WTC11 (cell line): ENCODE data around the gene IRAK4. TPM values are rescaled to one million over a fixed set of nuclear protein-coding genes. Genes with fewer than 3 reads are reported as not detected.
"Not testable (repeated sequence)": the region's sequence is repeated elsewhere in the genome, so short reads cannot be mapped to it uniquely, and the experiment has no call there.

Experiments used
- ATAC-seq: fragments of 200-7000 bp; cut with Tn5 transposase; 2 replicates; pipeline ENCODE4 v1.10.0; 2021; ENCODE audit warnings: mild to moderate bottlenecking, moderate library complexity
- CTCF ChIA-PET: fragments of 300-600 bp; sonication (Branson Sonifier 250); formaldehyde crosslinking; loops from one replicate; lab custom pipeline; 2021; ENCODE audit warnings: antibody characterized with exemption; lab: Charles Lee
- POLR2A ChIA-PET: fragments of 350-600 bp; sonication (Branson Sonifier 250); formaldehyde crosslinking; loops from one replicate; lab custom pipeline; 2021; ENCODE audit warnings: antibody characterized with exemption; lab: Charles Lee
- DNase-seq: peaks from one replicate; pipeline ENCODE4 v3.0.0; 2021; ENCODE audit warnings: low spot score
- H3K27ac Mint-ChIP-seq: 2 replicates; pipeline ENCODE4 v1.8.0; 2021; ENCODE audit warnings: mixed read lengths
- H3K27me3 Mint-ChIP-seq: 2 replicates; pipeline ENCODE4 v1.8.0; 2021; ENCODE audit warnings: low read depth, mild to moderate bottlenecking, moderate library complexity, mixed read lengths
- H3K36me3 Mint-ChIP-seq: 2 replicates; pipeline ENCODE4 v1.8.0; 2021; ENCODE audit warnings: mixed read lengths
- H3K4me1 Mint-ChIP-seq: 2 replicates; pipeline ENCODE4 v1.8.0; 2022; ENCODE audit warnings: mixed read lengths
- H3K4me3 Mint-ChIP-seq: 2 replicates; pipeline ENCODE4 v1.8.0; 2021; ENCODE audit warnings: mild to moderate bottlenecking, moderate library complexity, mixed read lengths
- H3K9me3 Mint-ChIP-seq: 2 replicates; pipeline ENCODE4 v1.8.0; 2021; ENCODE audit warnings: mixed read lengths
- CREM ChIP-seq: sonication (generic); formaldehyde crosslinking; IDR thresholded peaks from 2 replicates; pipeline ENCODE4 v1.8.1; 2022; ENCODE audit warnings: mild to moderate bottlenecking, missing genetic modification reagents, moderate library complexity
- CTCF ChIP-seq: fragments of 200-600 bp; IDR thresholded peaks from 2 replicates; pipeline ENCODE4 v1.8.0; 2022; ENCODE audit warnings: antibody characterized with exemption
- FOXK1 ChIP-seq: sonication (generic); formaldehyde crosslinking; IDR thresholded peaks from 2 replicates; pipeline ENCODE4 v1.8.0; 2022; ENCODE audit warnings: mild to moderate bottlenecking, moderate library complexity, missing genetic modification reagents
- FOXP1 ChIP-seq: sonication (generic); formaldehyde crosslinking; IDR thresholded peaks from 2 replicates; pipeline ENCODE4 v1.8.0; 2022; ENCODE audit warnings: missing genetic modification reagents, mild to moderate bottlenecking, moderate library complexity, borderline replicate concordance
- GABPB1 ChIP-seq: sonication (generic); formaldehyde crosslinking; IDR thresholded peaks from 2 replicates; pipeline ENCODE4 v1.8.1; 2023; ENCODE audit warnings: mild to moderate bottlenecking, missing genetic modification reagents
- JAZF1 ChIP-seq: fragments of 250-450 bp; sonication (Bioruptor Pico); IDR thresholded peaks from 2 replicates; pipeline ENCODE4 v1.9.0; 2021; ENCODE audit warnings: moderate library complexity, mild to moderate bottlenecking, inconsistent platforms
- MXD4 ChIP-seq: fragments of 250-450 bp; sonication (Bioruptor Pico); IDR thresholded peaks from 2 replicates; pipeline ENCODE4 v1.8.0; 2021; ENCODE audit warnings: mild to moderate bottlenecking, moderate library complexity, borderline replicate concordance
- OVOL2 ChIP-seq: fragments of 250-450 bp; sonication (Bioruptor Pico); IDR thresholded peaks from 2 replicates; pipeline ENCODE4 v1.9.0; 2021; ENCODE audit warnings: mild to moderate bottlenecking, borderline replicate concordance
- PRRX2 ChIP-seq: fragments of 250-450 bp; sonication (Bioruptor Pico); IDR thresholded peaks from 2 replicates; pipeline ENCODE4 v1.8.0; 2021; ENCODE audit warnings: mild to moderate bottlenecking
- ZNF138 ChIP-seq: sonication (generic); formaldehyde crosslinking; conservative IDR thresholded peaks from 2 replicates; pipeline ENCODE4 v1.8.1; 2022; ENCODE audit warnings: mild to moderate bottlenecking, moderate library complexity, missing genetic modification reagents
- ZNF396 ChIP-seq: fragments of 250-450 bp; sonication (Bioruptor Pico); IDR thresholded peaks from 2 replicates; pipeline ENCODE4 v1.8.0; 2021; ENCODE audit warnings: mild to moderate bottlenecking, moderate library complexity, borderline replicate concordance
- ZNF532 ChIP-seq: fragments of 250-450 bp; sonication (Bioruptor Pico); IDR thresholded peaks from 2 replicates; pipeline ENCODE4 v1.9.0; 2021; ENCODE audit warnings: mild to moderate bottlenecking, borderline replicate concordance
- total RNA-seq: library from RNA; stranded (reverse); gene quantifications from 3 replicates; pipeline ENCODE4 v1.2.3, GENCODE V29; 2021
- TF ChIP-seq, protein P1 (sequence below): sonication (generic); formaldehyde crosslinking; IDR thresholded peaks from 2 replicates; pipeline ENCODE4 v1.8.0; 2022; ENCODE audit warnings: mild to moderate bottlenecking, missing genetic modification reagents
- TF ChIP-seq, protein P2 (sequence below): sonication (generic); formaldehyde crosslinking; IDR thresholded peaks from 2 replicates; pipeline ENCODE4 v1.8.1; 2022; ENCODE audit warnings: mild to moderate bottlenecking, missing genetic modification reagents, moderate library complexity, borderline replicate concordance
- TF ChIP-seq, protein P3 (sequence below): sonication (generic); formaldehyde crosslinking; IDR thresholded peaks from 2 replicates; pipeline ENCODE4 v1.8.0; 2023; ENCODE audit warnings: missing genetic modification reagents, mild to moderate bottlenecking, borderline replicate concordance

The IRAK4 gene
- total RNA-seq, 1 experiment from 2014 or later: 6.5 TPM

DNA sequence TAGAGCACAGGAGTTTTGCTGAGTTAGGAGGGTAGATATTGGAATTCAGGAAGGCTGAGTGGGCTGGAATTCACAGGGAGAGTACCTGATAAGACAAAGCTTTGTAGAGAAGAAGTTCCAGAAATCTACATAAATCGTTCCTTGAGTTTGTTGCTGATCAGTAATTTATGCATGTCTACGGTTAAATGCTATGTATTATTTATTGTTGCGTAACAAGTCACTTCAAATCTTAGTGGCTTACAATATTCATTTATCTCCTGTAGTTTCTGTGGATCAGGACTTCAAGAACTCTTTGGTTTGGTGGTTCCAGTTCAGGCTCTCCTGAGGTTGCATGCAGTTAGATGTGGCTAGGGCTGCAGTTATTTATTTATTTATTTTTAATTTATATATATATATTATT is 7.9 kb upstream of the IRAK4 start:
- CTCF ChIA-PET: no interaction called here
- H3K4me3 Mint-ChIP-seq: no peak overlapping the region
- H3K36me3 Mint-ChIP-seq: peaks cover 24% of the 10 kb centered on the region
- no peaks in the 10 kb centered on the region for H3K27me3 Mint-ChIP-seq
- ATAC-seq: no peak
- H3K4me1 Mint-ChIP-seq: no peaks in the 10 kb centered on the region
- TF ChIP-seq MXD4 (CRISPR knock-in tag): no peak
- no peak for TF ChIP-seq CREM (CRISPR knock-in tag)
- no peak for TF ChIP-seq CTCF
- TF ChIP-seq, protein P1, sequence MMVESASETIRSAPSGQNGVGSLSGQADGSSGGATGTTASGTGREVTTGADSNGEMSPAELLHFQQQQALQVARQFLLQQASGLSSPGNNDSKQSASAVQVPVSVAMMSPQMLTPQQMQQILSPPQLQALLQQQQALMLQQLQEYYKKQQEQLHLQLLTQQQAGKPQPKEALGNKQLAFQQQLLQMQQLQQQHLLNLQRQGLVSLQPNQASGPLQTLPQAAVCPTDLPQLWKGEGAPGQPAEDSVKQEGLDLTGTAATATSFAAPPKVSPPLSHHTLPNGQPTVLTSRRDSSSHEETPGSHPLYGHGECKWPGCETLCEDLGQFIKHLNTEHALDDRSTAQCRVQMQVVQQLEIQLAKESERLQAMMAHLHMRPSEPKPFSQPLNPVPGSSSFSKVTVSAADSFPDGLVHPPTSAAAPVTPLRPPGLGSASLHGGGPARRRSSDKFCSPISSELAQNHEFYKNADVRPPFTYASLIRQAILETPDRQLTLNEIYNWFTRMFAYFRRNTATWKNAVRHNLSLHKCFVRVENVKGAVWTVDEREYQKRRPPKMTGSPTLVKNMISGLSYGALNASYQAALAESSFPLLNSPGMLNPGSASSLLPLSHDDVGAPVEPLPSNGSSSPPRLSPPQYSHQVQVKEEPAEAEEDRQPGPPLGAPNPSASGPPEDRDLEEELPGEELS (CRISPR knock-in tag): no peak
- TF ChIP-seq ZNF396 (CRISPR knock-in tag): no peak
- no peak for TF ChIP-seq OVOL2 (CRISPR knock-in tag)
- TF ChIP-seq ZNF532 (CRISPR knock-in tag): no peak
- TF ChIP-seq GABPB1: no peak
- TF ChIP-seq FOXK1 (CRISPR knock-in tag): no peak
- TF ChIP-seq, protein P2, sequence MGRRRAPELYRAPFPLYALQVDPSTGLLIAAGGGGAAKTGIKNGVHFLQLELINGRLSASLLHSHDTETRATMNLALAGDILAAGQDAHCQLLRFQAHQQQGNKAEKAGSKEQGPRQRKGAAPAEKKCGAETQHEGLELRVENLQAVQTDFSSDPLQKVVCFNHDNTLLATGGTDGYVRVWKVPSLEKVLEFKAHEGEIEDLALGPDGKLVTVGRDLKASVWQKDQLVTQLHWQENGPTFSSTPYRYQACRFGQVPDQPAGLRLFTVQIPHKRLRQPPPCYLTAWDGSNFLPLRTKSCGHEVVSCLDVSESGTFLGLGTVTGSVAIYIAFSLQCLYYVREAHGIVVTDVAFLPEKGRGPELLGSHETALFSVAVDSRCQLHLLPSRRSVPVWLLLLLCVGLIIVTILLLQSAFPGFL (CRISPR knock-in tag): no peak
- TF ChIP-seq, protein P3, sequence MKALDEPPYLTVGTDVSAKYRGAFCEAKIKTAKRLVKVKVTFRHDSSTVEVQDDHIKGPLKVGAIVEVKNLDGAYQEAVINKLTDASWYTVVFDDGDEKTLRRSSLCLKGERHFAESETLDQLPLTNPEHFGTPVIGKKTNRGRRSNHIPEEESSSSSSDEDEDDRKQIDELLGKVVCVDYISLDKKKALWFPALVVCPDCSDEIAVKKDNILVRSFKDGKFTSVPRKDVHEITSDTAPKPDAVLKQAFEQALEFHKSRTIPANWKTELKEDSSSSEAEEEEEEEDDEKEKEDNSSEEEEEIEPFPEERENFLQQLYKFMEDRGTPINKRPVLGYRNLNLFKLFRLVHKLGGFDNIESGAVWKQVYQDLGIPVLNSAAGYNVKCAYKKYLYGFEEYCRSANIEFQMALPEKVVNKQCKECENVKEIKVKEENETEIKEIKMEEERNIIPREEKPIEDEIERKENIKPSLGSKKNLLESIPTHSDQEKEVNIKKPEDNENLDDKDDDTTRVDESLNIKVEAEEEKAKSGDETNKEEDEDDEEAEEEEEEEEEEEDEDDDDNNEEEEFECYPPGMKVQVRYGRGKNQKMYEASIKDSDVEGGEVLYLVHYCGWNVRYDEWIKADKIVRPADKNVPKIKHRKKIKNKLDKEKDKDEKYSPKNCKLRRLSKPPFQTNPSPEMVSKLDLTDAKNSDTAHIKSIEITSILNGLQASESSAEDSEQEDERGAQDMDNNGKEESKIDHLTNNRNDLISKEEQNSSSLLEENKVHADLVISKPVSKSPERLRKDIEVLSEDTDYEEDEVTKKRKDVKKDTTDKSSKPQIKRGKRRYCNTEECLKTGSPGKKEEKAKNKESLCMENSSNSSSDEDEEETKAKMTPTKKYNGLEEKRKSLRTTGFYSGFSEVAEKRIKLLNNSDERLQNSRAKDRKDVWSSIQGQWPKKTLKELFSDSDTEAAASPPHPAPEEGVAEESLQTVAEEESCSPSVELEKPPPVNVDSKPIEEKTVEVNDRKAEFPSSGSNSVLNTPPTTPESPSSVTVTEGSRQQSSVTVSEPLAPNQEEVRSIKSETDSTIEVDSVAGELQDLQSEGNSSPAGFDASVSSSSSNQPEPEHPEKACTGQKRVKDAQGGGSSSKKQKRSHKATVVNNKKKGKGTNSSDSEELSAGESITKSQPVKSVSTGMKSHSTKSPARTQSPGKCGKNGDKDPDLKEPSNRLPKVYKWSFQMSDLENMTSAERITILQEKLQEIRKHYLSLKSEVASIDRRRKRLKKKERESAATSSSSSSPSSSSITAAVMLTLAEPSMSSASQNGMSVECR (CRISPR knock-in tag): no peak
- TF ChIP-seq FOXP1: no peak
- TF ChIP-seq ZNF138 (CRISPR knock-in tag): no peak
- TF ChIP-seq JAZF1 (CRISPR knock-in tag): no peak
- TF ChIP-seq PRRX2: no peak
- TF ChIP-seq, all 79 proteins: peak for 0
- Mint-ChIP-seq H3K27ac (no peak overlapping the region), H3K9me3 (peaks cover 11% of the 10 kb centered on the region)
- no peak for DNase-seq
- POLR2A ChIA-PET: no interaction called here

DNA sequence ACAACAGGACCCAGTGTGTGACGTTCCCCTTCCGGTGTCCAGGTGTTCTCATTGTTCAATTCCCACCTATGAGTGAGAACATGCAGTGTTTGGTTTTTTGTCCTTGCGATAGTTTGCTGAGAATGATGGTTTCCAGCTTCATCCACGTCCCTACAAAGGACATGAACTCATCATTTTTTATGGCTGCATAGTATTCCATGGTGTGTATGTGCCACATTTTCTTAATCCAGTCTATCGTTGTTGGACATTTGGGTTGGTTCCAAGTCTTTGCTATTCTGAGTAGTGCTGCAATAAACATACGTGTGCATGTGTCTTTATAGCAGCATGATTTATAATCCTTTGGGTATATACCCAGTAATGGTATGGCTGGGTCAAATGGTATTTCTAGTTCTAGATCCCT is 7.4 kb upstream of the IRAK4 start:
- peaks cover 11% of the 10 kb centered on the region for H3K9me3 Mint-ChIP-seq
- ATAC-seq, H3K4me3 Mint-ChIP-seq, H3K27ac Mint-ChIP-seq, DNase-seq, H3K4me1 Mint-ChIP-seq, POLR2A ChIA-PET, CTCF ChIA-PET, H3K27me3 Mint-ChIP-seq: not testable (repeated sequence)
- H3K36me3 Mint-ChIP-seq: peaks cover 24% of the 10 kb centered on the region
